ENCODE measurements around the gene LY6G5C.

LY6G5C gene

DNA sequence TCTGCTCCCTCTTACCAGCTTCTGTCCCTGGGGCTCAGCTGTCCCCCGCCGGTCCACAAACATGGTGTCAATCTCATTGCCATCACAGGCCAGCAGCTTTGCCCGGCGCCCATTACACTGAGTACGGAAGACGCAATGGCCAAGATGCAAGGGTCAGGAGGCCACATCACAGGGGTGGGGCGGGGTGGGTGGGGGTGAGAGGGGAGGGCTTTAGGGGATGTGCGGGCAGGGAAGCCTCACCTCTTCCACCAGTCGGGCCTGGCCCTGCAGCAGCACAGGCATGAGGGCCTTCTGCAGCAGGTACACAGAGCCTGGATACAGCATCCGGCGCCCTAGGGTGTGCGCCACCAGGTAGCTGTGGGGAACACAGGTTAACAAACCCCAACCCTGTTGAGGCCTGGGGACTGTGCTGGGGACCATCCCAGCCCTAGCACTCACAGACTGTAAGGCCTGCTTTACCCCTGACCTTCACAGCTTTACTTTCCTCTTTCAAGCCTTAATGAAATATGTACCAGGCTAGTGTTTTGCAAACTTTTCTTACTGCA, 10.8 kb upstream of the LY6G5C start:
- no peak for DNase-seq (ENCODE audit: low read depth in 2 of 2)

DNA sequence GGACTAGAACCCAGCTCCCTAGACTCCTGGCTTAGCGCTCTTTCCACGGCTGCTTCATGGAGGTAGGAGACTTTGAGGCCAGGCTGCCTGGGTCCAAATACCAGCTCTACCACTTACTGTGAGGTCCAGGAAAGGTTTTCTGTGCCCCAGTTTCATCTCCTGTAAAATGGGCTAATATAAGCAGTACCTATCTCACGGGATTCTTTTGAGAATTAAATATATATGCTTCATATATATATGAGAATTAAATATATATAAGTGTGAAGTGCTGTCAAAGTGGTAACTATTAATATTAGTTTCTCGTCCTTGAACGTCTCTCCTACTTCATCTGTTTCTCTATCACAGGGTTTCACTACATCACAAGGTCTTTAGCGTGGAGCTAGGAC, 10.2 kb upstream of the LY6G5C start:
- DNase-seq (ENCODE audit: low read depth in 2 of 2) = no peak

DNA sequence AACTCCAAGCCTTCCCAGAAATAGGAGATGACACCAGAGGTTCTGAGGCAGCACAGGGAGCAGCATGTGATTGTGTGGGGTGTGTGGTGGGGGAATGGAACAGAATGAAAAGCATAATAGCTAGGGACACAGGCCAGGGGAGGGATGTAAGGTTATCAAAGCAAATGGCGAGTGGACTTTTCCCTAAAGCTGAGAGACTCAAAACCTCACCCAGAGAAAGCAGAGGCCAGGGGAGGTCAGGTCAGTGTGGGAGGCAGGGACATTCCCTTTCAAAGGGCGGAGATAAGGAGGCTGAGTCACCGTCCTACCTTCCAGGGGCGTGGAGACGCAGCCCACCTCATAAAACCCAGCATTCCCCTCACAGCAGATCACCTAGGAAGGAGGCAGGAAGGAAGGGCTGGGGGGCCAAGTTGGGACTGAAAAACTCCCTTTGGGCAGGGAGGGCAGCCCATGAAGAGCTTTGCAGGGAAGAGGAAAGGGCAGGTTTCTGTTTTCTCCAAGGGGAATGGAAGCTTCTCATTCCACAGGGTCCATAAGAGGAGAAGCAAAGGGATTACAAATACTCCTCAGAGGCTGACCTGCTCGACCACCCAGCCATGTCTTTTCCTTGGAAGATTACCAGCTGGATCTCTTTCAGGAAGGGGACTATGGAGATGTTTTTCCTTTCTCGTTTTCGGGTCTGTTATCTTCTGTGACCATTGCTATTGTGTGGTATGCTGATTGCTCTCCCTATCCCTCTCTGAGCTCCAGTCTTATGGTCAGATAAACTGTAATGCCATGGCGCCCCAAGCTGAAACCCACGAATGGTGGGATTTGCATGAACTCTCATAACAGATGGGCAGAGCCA, 9.6 kb upstream of the LY6G5C start:
- no peak for DNase-seq (ENCODE audit: low read depth in 2 of 2)

DNA sequence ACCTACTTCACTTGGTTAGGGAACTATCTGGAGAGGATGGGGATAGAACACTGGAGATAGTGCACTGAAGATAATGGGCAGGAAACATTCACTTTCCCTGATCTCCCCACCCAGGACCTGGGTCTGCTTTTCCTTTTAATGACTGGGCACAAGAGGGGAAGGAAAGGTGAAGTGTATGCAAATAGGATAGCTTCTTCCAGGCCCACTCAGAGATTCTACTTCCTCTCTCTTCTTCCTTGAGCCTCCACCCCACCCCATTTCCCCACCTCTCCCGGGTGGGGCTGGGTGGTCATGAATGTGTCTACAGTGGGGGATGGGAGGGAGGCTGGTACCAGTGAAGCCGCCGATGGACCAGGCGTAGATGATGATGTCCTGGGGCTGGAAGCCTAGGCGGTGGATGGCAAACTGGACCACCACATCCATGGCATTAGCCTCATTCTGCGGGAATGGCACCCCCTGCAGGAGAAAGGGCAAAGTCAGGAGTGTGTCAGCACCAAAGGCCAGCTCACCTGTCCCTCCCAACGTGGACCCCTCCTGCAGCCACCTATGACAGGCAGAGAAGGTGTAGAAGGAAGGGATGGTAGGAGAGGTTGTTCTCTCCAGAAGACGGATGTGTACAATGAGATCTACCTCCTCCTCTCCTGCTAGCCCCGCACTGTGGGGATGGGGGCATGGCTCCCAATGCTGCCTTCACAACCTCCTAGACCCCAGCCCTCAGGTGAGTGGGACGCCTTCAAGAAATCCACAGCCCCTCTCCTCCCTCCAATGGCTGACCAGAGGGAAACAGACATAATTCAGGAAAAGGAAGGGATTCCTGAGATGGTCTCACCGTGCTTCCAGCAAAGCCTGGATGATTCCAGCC, 8.6 kb upstream of the LY6G5C start:
- no peak for DNase-seq (ENCODE audit: low read depth in 2 of 2)

DNA sequence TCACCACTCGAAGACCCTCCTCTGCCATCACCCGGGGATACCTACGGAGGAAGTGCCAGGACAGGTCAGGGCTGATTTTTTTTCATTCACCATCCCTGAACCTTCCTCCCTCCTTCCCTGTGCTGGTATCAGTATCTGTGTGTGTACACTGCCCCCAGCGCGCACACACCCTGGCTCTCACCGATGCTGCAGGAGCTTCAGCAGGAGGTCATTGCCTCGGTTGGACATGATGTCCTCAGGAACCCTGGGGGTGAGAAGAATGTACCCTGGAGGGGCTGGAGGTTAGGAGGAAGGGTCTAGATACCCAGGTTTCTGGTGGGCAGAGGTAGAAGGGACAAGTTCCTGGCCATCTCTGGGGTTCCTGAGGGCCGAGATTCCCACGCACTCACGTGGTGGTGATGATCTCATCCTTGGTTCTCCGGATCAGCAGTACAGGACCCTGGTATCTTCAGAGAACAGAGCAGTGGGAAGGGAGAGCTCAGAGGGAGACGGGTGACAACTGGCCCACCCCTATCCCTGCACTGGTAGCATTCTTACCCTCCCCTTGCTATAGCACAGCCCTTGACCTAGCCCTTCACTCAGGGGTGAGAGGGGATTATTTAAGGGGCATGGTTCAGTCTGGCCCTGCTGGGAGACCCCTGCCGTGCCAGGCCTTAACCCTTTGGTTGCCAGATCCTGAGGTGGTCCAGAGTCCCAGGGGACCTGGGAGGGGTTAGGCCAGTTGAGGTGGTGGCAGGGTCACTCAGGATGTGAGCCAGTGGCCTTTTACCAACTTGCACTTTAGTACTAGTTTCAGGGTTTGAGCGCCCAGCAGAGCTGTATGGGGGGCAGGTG, 7.2 kb upstream of the LY6G5C start:
- DNase-seq (ENCODE audit: low read depth in 2 of 2) = no peak

DNA sequence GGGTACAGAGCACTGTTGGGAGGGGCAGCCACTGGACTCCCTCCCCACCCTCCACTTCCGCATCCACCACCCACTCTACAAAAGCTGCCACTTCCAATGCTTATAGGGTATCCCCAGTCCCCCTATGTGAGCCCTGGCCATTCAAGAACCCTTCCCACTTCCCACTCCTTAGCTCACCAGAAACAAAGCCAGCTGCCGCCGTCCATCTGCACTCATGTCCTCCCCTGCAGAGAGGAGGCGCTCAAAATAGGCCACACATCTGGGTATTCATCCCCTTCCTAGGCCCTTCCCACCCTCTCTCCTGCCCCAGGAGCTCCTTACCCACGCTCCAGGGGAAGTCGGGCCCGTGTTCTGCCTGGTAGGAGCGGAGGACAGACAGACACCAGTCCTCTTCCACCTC, 6.5 kb upstream of the LY6G5C start:
- DNase-seq (ENCODE audit: low read depth in 2 of 2) = no peak

DNA sequence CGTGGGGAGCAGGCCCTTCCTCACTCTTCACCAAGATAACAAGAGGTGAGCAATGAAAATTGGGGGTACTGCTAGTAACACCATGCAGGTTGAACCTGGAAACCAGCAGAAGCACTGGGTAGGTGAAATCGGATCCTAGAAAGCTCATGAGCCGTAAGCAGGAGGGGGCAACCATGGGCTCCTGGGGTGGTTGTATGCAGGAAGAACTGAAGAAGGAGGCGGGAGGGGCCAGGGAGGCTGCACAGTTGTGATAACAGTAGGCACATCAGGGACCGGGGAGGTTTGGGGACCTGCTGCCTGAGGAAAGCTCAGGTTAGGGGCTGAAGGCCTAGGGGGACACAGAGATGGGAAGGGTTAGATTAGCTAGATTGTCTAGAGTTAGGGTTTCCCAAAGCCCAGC, 5.6 kb upstream of the LY6G5C start:
- DNase-seq (ENCODE audit: low read depth in 2 of 2) = no peak

DNA sequence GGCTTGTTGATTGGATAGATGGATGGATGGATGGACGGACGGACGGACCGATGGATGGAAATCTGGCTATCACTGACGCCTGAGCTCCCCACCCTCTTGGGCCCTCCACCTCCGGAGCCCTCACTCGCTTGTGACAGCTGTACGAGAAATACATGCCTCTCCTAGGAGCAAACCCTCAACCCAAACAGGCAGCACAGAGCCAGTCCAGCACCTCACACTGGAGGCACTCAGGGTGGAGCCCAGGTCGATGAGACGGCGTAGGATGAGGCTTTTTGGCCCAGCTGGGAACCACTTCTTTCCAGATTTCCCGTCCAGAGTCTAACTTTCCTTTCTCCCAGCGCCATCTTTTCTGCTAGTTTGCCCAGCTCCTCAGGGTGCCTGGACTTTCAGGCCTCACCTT, 2.7 kb upstream of the LY6G5C start:
- no peak for DNase-seq (ENCODE audit: low read depth in 2 of 2)

DNA sequence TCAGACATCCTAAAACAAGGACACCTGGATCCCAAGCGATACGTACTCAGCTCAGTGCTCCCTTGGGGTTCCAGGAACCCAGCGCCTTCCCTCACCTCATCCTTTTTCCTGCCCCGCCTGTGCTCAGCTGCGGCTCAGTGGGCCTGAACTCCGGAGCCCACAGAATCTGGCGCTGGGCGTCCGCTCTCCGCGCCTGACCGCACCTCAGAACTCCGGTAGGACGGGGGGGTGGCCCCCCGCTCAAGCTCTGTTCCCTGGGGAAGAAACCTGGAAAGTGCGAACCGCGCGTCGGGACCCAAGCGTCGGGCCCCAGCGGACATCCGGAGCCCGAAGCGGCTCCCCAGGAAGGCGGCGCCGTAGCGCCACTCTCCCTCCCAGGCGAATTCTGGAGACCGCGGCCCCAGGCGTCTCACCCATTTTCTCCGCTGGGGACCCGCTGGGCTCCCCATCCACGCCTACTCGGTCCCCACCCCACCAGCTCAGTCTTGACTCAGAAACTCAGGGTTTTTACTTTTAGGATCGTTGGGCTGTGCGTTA, 336 bp upstream of the LY6G5C start:
- DNase-seq (ENCODE audit: low read depth in 2 of 2) = peak; percentile 17 to 37

DNA sequence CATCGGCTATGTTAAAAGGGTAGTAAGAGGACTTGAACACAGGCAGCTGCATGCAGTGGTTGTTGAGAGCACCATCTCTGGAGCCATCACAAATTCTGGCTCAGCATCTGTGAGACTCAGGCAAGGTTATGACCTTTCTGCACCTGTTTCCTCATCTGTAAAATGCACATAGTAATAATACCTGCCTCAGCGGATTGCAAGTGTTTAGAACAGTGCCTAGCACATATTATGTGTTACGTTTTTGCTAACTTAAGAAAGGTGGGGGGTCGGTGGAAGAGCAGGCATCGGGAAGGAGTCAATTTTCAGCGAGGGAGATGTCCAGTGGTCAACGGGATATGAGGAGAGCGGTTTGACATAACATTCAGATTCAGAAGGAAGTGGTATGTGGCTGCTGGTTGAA, 2.9 kb downstream of the LY6G5C start:
- DNase-seq (ENCODE audit: low read depth in 2 of 2) = no peak

DNA sequence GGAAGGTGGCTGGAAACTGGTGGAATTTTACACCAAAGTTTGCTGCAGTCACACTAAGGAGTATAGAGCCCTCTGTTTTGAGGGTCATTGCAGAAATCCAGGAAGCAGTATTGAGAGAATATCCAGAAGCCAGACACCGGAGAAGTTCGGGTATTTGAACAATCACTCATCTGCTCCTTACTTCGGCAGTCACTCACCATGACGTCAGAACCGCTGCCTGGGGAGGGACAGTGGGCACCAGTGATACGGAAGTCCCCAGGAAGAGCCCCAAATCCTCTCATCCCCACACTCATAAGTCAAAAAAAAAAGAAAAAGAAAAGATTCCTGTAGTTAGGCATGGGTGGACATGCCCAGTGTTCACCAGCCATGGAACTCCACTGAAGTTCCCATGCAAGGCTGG, 4.0 kb downstream of the LY6G5C start:
- DNase-seq (ENCODE audit: low read depth in 2 of 2) = no peak

DNA sequence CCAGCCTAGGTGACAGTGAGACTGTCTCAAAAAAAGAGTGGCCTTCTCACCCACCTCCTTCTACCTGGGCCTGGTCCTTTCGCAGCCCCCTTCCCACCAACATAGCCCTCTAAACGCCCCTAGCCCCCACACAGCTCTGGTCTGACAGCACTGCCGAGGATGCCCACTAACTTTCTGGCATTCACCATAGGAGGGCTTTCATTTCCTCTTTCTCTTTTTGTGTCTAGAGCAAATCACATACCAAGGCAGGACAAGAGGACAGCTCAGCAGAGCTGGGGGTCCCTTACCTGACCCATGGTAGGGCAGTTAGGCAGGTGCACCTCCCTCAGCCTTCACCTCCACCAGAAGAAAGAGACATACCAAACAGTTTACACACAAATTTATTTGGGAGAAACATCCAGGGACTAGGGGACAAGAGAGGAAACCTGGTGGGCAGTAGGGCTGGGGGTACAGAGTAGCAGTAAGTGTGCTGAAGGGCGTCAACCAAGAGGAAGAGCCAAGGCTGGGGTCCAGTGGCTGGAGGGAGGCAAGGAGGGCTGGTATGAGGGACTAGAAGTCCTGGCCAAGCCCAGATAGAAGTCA, 4.5 kb downstream of the LY6G5C start:
- DNase-seq (ENCODE audit: low read depth in 2 of 2) = no peak

DNA sequence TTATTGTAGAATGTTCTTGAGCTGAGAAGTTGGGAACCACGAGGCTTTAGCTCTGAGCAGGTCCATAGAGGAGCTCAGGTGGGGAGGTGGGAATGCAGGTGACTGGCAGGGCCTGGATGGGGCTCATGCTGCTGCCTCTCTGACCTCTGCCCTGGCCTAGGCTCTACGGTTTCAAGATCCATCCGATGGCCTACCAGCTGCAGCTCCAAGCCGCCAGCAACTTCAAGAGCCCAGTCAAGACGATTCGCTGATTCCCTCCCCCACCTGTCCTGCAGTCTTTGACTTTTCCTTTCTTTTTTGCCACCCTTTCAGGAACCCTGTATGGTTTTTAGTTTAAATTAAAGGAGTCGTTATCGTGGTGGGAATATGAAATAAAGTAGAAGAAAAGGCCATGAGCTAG, 11.2 kb downstream of the LY6G5C start, which contains the start of gene LY6G5B:
LY6G5B (plus strand) TSS at position 301 of the 400 bp plus-strand sequence. CDS start 975 bp downstream, outside the sequence.
- no peak for DNase-seq (ENCODE audit: low read depth in 2 of 2)

DNA sequence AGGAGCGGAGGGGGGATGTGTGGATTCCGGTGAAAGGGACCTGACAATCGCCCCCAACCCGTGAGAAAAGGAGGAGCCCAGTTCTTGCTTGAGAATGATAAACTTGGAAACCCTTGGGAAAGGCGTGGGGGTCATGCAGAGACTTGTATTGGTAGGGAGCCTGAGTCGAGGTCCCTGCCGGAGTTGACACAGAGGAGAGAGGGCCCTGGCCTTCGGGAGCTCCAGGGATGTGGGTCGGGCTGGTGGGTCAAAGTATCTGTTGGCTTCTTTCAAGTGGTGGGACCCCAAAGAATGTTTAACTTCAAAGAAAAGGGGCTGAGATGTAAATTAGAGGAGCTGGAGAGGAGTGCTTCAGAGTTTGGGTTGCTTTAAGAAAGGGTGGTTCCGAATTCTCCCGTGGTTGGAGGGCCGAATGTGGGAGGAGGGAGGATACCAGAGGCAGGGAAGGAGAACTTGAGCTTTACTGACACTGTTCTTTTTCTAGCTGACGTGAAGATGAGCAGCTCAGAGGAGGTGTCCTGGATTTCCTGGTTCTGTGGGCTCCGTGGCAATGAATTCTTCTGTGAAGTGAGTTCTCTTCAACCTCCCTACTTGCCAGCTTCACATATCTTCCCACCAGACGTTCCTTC, 14.4 kb downstream of the LY6G5C start:
- no peak for DNase-seq (ENCODE audit: low read depth in 2 of 2)

DNA sequence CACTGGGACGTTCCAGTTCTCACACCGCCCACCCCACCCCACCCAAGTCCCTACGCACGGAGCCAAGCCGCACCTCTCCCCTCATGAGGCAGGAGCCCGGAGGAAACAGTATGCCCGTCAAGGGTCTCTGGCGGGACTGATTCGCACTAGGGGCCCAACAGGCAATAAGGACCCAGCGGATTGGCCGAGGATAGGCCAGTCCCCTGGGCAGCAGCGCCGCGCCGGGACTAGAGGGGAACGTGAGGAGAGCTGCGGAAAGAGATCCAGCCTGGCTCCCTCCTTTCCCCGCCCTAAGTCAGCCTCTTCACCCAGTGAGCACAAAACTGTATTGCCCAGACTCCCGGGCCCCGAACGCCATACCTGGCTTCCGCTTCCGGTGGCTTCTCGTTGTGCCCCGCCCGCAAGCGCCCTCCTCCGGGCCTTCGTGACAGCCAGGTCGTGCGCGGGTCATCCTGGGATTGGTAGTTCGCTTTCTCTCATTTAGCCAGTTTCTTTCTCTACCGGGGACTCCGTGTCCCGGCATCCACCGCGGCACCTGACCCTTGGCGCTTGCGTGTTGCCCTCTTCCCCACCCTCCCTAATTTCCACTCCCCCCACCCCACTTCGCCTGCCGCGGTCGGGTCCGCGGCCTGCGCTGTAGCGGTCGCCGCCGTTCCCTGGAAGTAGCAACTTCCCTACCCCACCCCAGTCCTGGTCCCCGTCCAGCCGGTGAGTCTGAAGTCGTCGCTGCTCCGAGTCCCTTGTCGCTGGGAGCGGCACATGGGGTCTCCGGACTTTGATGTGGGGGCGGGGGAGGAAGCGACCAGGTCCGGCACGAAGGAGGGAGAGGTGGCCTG, 15.1 kb downstream of the LY6G5C start, which contains the start of gene CSNK2B:
CSNK2B (plus strand) TSS at position 580 of the 836 bp plus-strand sequence. CDS start 752 bp downstream, outside the sequence.
- DNase-seq (ENCODE audit: low read depth in 2 of 2) = peak; percentile 94 to 96

DNA sequence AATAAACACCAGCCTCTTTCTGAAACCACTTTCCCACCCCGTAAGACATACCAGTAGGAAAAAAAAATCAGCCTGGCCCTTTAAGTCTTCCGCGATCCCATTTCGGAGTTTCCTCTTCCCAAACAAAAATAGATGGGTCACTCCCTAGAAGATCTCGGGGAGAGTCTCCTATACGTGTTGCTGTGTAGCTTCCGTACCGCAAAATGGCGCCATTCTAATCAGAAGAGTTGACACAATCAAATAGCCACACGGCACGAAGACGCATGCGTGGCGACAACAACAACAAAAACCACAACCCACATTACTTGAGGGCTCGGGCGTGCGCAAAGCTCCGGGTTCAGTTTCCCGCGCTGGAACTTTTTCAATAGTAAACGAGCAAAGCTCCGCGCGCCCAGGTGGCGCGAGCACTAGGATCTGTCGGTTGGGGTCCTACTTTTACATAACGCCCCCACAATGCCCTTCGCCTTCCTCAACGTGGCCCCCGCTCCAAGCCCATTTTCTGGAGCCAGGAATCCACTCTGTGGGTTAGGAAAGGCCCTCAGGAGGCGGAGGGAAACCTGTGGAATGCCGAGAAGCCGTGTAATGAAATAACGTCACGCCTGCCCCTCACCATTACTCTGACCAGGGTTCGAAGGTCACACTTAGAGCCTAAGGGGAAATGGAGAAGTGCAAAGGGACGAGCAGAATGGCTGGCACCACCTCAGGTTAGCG, 15.9 kb downstream of the LY6G5C start, which contains the start of gene GPANK1:
GPANK1 (minus strand) TSS at position 208 of the 711 bp plus-strand sequence. CDS start 519 bp downstream, outside the sequence.
- DNase-seq (ENCODE audit: low read depth in 2 of 2) = peak; percentile 74 to 75

DNA sequence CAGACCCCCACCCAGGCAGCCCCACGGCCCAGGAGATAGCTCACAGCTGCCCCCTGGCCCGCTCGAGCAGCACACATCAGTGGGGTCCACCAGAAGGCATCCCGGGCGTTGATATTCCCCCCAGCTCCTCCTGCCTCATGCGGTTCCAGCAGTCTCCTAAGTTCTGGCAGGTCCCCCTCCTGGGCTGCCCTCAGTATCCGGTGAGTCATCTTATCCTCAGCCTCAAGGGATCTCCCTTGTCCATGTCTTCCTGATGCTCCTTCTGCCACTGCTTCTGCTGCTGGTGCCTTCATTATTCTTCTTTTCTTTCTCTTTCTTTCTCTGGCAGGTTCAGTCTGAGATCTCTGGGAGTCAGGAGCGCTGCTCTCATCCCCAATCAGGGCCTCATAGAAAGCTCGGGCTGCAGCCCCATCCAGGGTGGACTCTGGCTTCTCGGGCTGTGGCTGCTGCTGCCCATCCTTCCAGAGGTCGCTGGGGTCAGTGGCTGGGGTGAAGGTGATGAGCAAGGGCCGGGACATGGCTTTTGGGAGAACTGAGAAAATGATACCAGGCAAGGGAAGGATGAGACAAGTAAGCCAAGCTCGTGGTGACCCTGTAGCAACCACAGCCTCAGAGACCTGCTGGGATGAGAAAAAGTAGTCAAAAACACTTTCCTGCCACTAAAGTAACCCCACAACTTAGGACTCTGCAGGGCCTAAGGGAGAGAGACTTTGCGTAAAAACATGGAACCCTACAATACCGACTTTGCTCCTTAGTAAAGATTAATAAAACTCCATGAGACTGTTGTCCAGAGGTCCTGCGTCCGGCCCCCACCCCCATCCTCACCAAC, 16.7 kb downstream of the LY6G5C start:
- DNase-seq (ENCODE audit: low read depth in 2 of 2) = no peak

All from activated CD4-positive, alpha-beta T cell treated with anti-CD3 and anti-CD28 coated beads for 24 hours (primary cell).